Uterus (tissue), 2 donors: Measurements from ENCODE around the gene ARL4C.

ENCODE experiments used
- POLR2A ChIP-seq, 2 donors: fragments of 450-650 bp; IDR thresholded peaks; one replicate each; pipeline ENCODE4 v1.6.1; 2016; ENCODE audit warnings: antibody characterized with exemption in 2 of 2, mild to moderate bottlenecking in 1 of 2, moderate library complexity in 1 of 2
- TF ChIP-seq, protein P1 (sequence below), 4 experiments: fragments of 200-600 bp in 2 of 4; fragments of 450-650 bp in 2 of 4; sonication (generic) in 2 of 4; IDR thresholded peaks; one replicate each; pipeline ENCODE4 v1.5.1; 2016 to 2019; ENCODE audit warnings: antibody characterized with exemption in 4 of 4, mild to moderate bottlenecking in 2 of 4, moderate library complexity in 1 of 4

DNA sequence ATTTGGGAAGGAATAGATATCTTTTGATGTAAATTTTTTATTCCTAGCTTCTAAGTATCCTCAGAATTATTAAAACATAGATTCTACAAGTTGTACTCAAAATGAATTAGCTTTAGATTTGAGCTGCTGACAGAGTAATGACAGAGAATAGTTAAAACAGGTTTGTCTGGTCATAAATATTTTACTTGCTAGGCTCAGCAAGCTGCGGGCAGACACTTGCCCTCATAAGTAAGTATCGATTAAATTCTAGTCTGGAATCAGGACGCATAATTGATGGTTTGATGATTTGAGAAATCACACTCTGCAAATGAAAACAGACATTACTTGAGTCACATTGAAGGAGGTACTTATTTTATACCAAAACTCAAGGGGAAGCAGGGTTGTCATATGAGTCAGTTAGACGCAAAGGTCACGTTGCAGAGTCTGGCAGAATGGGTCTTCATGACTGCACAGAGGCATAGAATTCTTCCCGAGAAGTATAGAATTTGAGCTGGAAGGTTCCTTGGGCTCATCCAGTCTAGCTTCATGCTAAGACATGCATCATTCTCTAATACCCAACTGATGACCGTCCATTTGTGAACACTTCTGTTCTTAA, 27.5 kb downstream of the ARL4C start:
- TF ChIP-seq, protein P1, sequence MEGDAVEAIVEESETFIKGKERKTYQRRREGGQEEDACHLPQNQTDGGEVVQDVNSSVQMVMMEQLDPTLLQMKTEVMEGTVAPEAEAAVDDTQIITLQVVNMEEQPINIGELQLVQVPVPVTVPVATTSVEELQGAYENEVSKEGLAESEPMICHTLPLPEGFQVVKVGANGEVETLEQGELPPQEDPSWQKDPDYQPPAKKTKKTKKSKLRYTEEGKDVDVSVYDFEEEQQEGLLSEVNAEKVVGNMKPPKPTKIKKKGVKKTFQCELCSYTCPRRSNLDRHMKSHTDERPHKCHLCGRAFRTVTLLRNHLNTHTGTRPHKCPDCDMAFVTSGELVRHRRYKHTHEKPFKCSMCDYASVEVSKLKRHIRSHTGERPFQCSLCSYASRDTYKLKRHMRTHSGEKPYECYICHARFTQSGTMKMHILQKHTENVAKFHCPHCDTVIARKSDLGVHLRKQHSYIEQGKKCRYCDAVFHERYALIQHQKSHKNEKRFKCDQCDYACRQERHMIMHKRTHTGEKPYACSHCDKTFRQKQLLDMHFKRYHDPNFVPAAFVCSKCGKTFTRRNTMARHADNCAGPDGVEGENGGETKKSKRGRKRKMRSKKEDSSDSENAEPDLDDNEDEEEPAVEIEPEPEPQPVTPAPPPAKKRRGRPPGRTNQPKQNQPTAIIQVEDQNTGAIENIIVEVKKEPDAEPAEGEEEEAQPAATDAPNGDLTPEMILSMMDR (IDR thresholded peaks at IDR 0.05) = no peak
- no peak for TF ChIP-seq POLR2A (IDR thresholded peaks at IDR 0.05)
